Stimulated activated CD8-positive, alpha-beta memory T cell treated with anti-CD3 and anti-CD28 coated beads, Interleukin-12 subunit alpha, Interleukin-12 subunit beta, amount 100 ng/mL, for 1 hour (primary cell): ENCODE results near the gene RPSA.
"Not testable (repeated sequence)": the region's sequence is repeated elsewhere in the genome, so short reads cannot be mapped to it uniquely, and the experiment has no call there.

ENCODE experiments used
- DNase-seq: peaks from one replicate; pipeline ENCODE4 v3.0.0-alpha.2; 2020; ENCODE audit warnings: low read depth

RPSA gene

GRCh38 chr3:39456159-39456558 lies 49.6 kb downstream of the RPSA start:
- DNase-seq, result no peak

- DNase-seq, result no peak
Measured at GRCh38 chr3:39457361-39457760, 50.8 kb downstream of the RPSA start.

- DNase-seq, result not testable (repeated sequence)
Measured at GRCh38 chr3:39458579-39458978, 52.1 kb downstream of the RPSA start.

GRCh38 chr3:39460677-39461076 lies 54.2 kb downstream of the RPSA start:
- DNase-seq, result no peak
